H9 (cell line): Measurements from ENCODE around the gene MRLN. TPM values are rescaled to one million over a fixed set of nuclear protein-coding genes. Genes with fewer than 3 reads are reported as not detected.

Source experiments
- DNase-seq: peaks from one replicate; pipeline ENCODE4 v3.0.0-alpha.2; 2017
- H2AFZ ChIP-seq: one replicate; pipeline ENCODE4 v1.6.1; 2013; ENCODE audit warnings: mild to moderate bottlenecking, low read length, control low read depth, moderate library complexity
- H2AK5ac ChIP-seq: 2 replicates; pipeline ENCODE4 v1.6.1; 2013; ENCODE audit warnings: low read length, control low read depth, mixed read lengths; ENCODE audit not compliant: insufficient read length
- H2BK120ac ChIP-seq: one replicate; pipeline ENCODE4 v1.6.1; 2013; ENCODE audit warnings: low read depth, mild to moderate bottlenecking, low read length, control low read depth, inconsistent platforms; ENCODE audit not compliant: poor library complexity, severe bottlenecking
- H2BK12ac ChIP-seq: 2 replicates; pipeline ENCODE4 v1.6.1; 2013; ENCODE audit warnings: low read length, control low read depth, mixed read lengths, low read depth; ENCODE audit not compliant: insufficient read length
- H2BK15ac ChIP-seq: 2 replicates; pipeline ENCODE4 v1.6.1; 2013; ENCODE audit warnings: low read depth, low read length, control low read depth
- H2BK20ac ChIP-seq: one replicate; pipeline ENCODE4 v1.6.1; 2013; ENCODE audit warnings: low read depth, mild to moderate bottlenecking, low read length, control low read depth, inconsistent platforms; ENCODE audit not compliant: poor library complexity, severe bottlenecking
- H2BK5ac ChIP-seq: 2 replicates; pipeline ENCODE4 v1.6.1; 2013; ENCODE audit warnings: low read length, control low read depth, mixed read lengths; ENCODE audit not compliant: insufficient read length
- H3K14ac ChIP-seq: 2 replicates; pipeline ENCODE4 v1.6.1; 2013; ENCODE audit warnings: low read length, control low read depth; ENCODE audit not compliant: insufficient read depth
- H3K18ac ChIP-seq: 2 replicates; pipeline ENCODE4 v1.6.1; 2013; ENCODE audit warnings: low read depth, mild to moderate bottlenecking, mixed read lengths, low read length, control low read depth; ENCODE audit not compliant: insufficient read length
- H3K23ac ChIP-seq: 2 replicates; pipeline ENCODE4 v1.6.1; 2013; ENCODE audit warnings: low read length, control low read depth, mixed read lengths, low read depth; ENCODE audit not compliant: insufficient read length
- H3K23me2 ChIP-seq: 2 replicates; pipeline ENCODE4 v1.6.1; 2013; ENCODE audit warnings: low read depth, mild to moderate bottlenecking, mixed read lengths, low read length, control low read depth; ENCODE audit not compliant: insufficient read length, poor library complexity, severe bottlenecking
- H3K27ac ChIP-seq: 2 replicates; pipeline ENCODE4 v1.5.1; 2013; ENCODE audit warnings: low read length, control low read depth, mixed read lengths, low read depth; ENCODE audit not compliant: insufficient read length
- H3K27me3 ChIP-seq: 2 replicates; pipeline ENCODE4 v1.6.1; 2013; ENCODE audit warnings: low read length, control low read depth, inconsistent platforms; ENCODE audit not compliant: insufficient read depth
- H3K4ac ChIP-seq: 2 replicates; pipeline ENCODE4 v1.6.1; 2013; ENCODE audit warnings: low read depth, mild to moderate bottlenecking, control low read depth, inconsistent platforms, low read length, moderate library complexity
- H3K4me1 ChIP-seq: 2 replicates; pipeline ENCODE4 v1.6.1; 2013; ENCODE audit warnings: low read length, control low read depth, inconsistent platforms; ENCODE audit not compliant: insufficient read depth
- H3K4me2 ChIP-seq: 2 replicates; pipeline ENCODE4 v1.6.1; 2013; ENCODE audit warnings: low read length, control low read depth, mixed read lengths; ENCODE audit not compliant: insufficient read length, insufficient read depth
- H3K56ac ChIP-seq: 2 replicates; pipeline ENCODE4 v1.6.1; 2013; ENCODE audit warnings: low read depth, mild to moderate bottlenecking, mixed read lengths, low read length, control low read depth; ENCODE audit not compliant: insufficient read length
- H3K79me1 ChIP-seq: 2 replicates; pipeline ENCODE4 v1.6.1; 2013; ENCODE audit warnings: low read depth, mild to moderate bottlenecking, moderate library complexity, low read length, control low read depth, inconsistent platforms; ENCODE audit not compliant: insufficient read depth, poor library complexity, severe bottlenecking
- H3K79me2 ChIP-seq: 2 replicates; pipeline ENCODE4 v1.6.1; 2013; ENCODE audit warnings: low read length, control low read depth, inconsistent platforms; ENCODE audit not compliant: insufficient read depth
- H3K9ac ChIP-seq: 2 replicates; pipeline ENCODE4 v1.6.1; 2013; ENCODE audit warnings: low read length, control low read depth, mixed read lengths; ENCODE audit not compliant: insufficient read length; ENCODE audit errors: extremely low read depth
- H3K9me3 ChIP-seq: one replicate; pipeline ENCODE4 v1.6.1; 2013; ENCODE audit warnings: low read depth, low read length, inconsistent platforms; ENCODE audit not compliant: control insufficient read depth
- H3T11ph ChIP-seq: one replicate; pipeline ENCODE4 v1.6.1; 2013; ENCODE audit warnings: mild to moderate bottlenecking, low read length, control low read depth, inconsistent platforms
- H4K20me1 ChIP-seq: one replicate; pipeline ENCODE4 v1.6.1; 2013; ENCODE audit not compliant: control insufficient read depth, insufficient read length, insufficient read depth
- H4K5ac ChIP-seq: 2 replicates; pipeline ENCODE4 v1.6.1; 2013; ENCODE audit warnings: low read depth, mild to moderate bottlenecking, mixed read lengths, low read length, control low read depth; ENCODE audit not compliant: insufficient read length
- H4K8ac ChIP-seq: replicated peaks from 2 replicates; pipeline ENCODE4 v1.6.1; 2013; ENCODE audit warnings: low read length, control low read depth, mixed read lengths, low read depth; ENCODE audit not compliant: insufficient read length
- H4K91ac ChIP-seq: 2 replicates; pipeline ENCODE4 v1.6.1; 2013; ENCODE audit warnings: low read depth, mild to moderate bottlenecking, moderate library complexity, mixed read lengths, low read length, control low read depth; ENCODE audit not compliant: insufficient read length
- H3K27ac Mint-ChIP-seq, 3 experiments: 2 replicates in 2 of 3; 3 replicates in 1 of 3; pipeline ENCODE4 v1.8.0; 2020 to 2021; ENCODE audit warnings: mixed read lengths in 3 of 3, mild to moderate bottlenecking in 1 of 3, moderate library complexity in 1 of 3
- H3K27me3 Mint-ChIP-seq: 2 replicates; pipeline ENCODE4 v1.8.0; 2021; ENCODE audit warnings: low read depth, mild to moderate bottlenecking, moderate library complexity, mixed read lengths
- H3K36me3 Mint-ChIP-seq, 3 experiments: 2 replicates in 2 of 3; 3 replicates in 1 of 3; pipeline ENCODE4 v1.8.0; 2020 to 2021; ENCODE audit warnings: low read depth in 3 of 3, mixed read lengths in 3 of 3; ENCODE audit not compliant: insufficient read depth in 1 of 3
- H3K4me1 Mint-ChIP-seq, 2 experiments: 2 replicates each; pipeline ENCODE4 v1.8.0; 2020; ENCODE audit warnings: mixed read lengths in 2 of 2
- H3K4me3 Mint-ChIP-seq, 2 experiments: 2 replicates in 1 of 2; 3 replicates in 1 of 2; pipeline ENCODE4 v1.8.0; 2020 to 2021; ENCODE audit warnings: mild to moderate bottlenecking in 2 of 2, mixed read lengths in 2 of 2, moderate library complexity in 1 of 2
- H3K9me3 Mint-ChIP-seq, 2 experiments: 2 replicates in 1 of 2; 3 replicates in 1 of 2; pipeline ENCODE4 v1.8.0; 2020; ENCODE audit warnings: mild to moderate bottlenecking in 2 of 2, mixed read lengths in 2 of 2, moderate library complexity in 1 of 2
- total RNA-seq: library from RNA; stranded (reverse); gene quantifications from 2 replicates; pipeline ENCODE4 v1.2.1, GENCODE V29; 2021
- TF ChIP-seq, protein P1 (sequence below): fragments of 200-600 bp; sonication (generic); conservative IDR thresholded peaks from 3 replicates; pipeline ENCODE4 v1.8.0; 2021; ENCODE audit warnings: antibody characterized with exemption, mild to moderate bottlenecking

Gene MRLN
- total RNA-seq, 1 experiment from 2014 or later = not detected

DNA sequence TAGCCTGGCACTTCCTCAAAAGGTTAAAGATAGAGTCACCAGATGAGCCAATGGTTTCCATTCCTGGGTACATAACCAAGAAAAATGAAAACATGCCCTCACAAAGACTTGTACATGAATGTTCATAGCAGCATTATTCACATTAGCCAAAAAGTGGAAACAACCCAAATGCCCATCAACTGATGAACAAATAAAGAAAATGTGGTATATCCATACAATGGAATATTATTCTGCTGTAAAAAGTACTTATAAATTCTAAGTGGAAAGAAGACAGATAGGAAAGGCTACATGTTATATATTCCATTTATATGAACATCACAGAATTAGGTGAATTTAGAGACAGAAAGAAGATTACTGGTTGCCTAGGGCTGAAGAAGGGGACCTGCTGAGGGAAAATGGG, 32.9 kb downstream of the MRLN start:
- Mint-ChIP-seq H3K9me3 (peaks cover 8 to 9% of the 10 kb centered on the region in 2 experiments), H3K4me1 (peaks cover 2 to 5% of the 10 kb centered on the region in 2 experiments), H3K27me3 (no peaks in the 10 kb centered on the region), H3K36me3 (peaks cover 0 to 9% (median 0%) of the 10 kb centered on the region in 3 experiments; a peak in 2 of 7 replicates), H3K27ac (no peak overlapping the region), H3K4me3 (no peak overlapping the region)
- no peak overlapping the region for H3K4me2 ChIP-seq
- no peak overlapping the region for H3K27ac ChIP-seq
- no peak overlapping the region for H2BK5ac ChIP-seq
- H4K20me1 ChIP-seq = no peaks in the 10 kb centered on the region
- H4K91ac ChIP-seq = no peak overlapping the region
- no peaks in the 10 kb centered on the region for H3K9me3 ChIP-seq
- no peak overlapping the region for H2AFZ ChIP-seq
- H3K4ac ChIP-seq = no peak overlapping the region
- no peaks in the 10 kb centered on the region for H3K79me1 ChIP-seq
- H3K4me1 ChIP-seq = no peaks in the 10 kb centered on the region
- H4K5ac ChIP-seq = no peak overlapping the region
- H2BK120ac ChIP-seq = no peak overlapping the region
- H3K56ac ChIP-seq = no peak overlapping the region
- H3K23me2 ChIP-seq = no peaks in the 10 kb centered on the region
- H3K14ac ChIP-seq = no peak overlapping the region
- no peak overlapping the region for H3K23ac ChIP-seq
- H3T11ph ChIP-seq = no peak overlapping the region
- no peak overlapping the region for H2AK5ac ChIP-seq
- H2BK12ac ChIP-seq = no peak overlapping the region
- DNase-seq = no peak
- H4K8ac ChIP-seq = no peak overlapping the region
- TF ChIP-seq, protein P1, sequence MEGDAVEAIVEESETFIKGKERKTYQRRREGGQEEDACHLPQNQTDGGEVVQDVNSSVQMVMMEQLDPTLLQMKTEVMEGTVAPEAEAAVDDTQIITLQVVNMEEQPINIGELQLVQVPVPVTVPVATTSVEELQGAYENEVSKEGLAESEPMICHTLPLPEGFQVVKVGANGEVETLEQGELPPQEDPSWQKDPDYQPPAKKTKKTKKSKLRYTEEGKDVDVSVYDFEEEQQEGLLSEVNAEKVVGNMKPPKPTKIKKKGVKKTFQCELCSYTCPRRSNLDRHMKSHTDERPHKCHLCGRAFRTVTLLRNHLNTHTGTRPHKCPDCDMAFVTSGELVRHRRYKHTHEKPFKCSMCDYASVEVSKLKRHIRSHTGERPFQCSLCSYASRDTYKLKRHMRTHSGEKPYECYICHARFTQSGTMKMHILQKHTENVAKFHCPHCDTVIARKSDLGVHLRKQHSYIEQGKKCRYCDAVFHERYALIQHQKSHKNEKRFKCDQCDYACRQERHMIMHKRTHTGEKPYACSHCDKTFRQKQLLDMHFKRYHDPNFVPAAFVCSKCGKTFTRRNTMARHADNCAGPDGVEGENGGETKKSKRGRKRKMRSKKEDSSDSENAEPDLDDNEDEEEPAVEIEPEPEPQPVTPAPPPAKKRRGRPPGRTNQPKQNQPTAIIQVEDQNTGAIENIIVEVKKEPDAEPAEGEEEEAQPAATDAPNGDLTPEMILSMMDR = no peak
- H3K27me3 ChIP-seq = no peaks in the 10 kb centered on the region
- no peak overlapping the region for H2BK15ac ChIP-seq
- H3K9ac ChIP-seq = no peak overlapping the region
- H2BK20ac ChIP-seq = no peak overlapping the region
- H3K79me2 ChIP-seq = no peaks in the 10 kb centered on the region
- H3K18ac ChIP-seq = no peak overlapping the region
